GM13977 (cell line): Measurements from ENCODE around the gene KCNMB4.

Experiments
- DNase-seq: peaks from one replicate; pipeline ENCODE4 v3.0.0; 2012; ENCODE audit warnings: low spot score
- in situ Hi-C: fragments of 300-500 bp; cut with MboI; formaldehyde crosslinking; loops from one replicate; pipeline ENCODE4 v1.12.0; 2022; ENCODE audit warnings: low sequenced_read_pairs, low pct_unique_long_range_greater_than_20kb, mixed read lengths, inconsistent platforms; ENCODE audit not compliant: unreplicated experiment
- TF ChIP-seq, protein P1 (sequence below): IDR thresholded peaks from 2 replicates; pipeline ENCODE4 v1.5.1; 2012; ENCODE audit warnings: mild to moderate bottlenecking, control low read depth; ENCODE audit not compliant: insufficient read depth; ENCODE audit errors: extremely low read depth, missing control alignments

Gene KCNMB4

GRCh38 chr12:70456953-70457352 is 90.9 kb downstream of the KCNMB4 start:
- TF ChIP-seq, protein P1, sequence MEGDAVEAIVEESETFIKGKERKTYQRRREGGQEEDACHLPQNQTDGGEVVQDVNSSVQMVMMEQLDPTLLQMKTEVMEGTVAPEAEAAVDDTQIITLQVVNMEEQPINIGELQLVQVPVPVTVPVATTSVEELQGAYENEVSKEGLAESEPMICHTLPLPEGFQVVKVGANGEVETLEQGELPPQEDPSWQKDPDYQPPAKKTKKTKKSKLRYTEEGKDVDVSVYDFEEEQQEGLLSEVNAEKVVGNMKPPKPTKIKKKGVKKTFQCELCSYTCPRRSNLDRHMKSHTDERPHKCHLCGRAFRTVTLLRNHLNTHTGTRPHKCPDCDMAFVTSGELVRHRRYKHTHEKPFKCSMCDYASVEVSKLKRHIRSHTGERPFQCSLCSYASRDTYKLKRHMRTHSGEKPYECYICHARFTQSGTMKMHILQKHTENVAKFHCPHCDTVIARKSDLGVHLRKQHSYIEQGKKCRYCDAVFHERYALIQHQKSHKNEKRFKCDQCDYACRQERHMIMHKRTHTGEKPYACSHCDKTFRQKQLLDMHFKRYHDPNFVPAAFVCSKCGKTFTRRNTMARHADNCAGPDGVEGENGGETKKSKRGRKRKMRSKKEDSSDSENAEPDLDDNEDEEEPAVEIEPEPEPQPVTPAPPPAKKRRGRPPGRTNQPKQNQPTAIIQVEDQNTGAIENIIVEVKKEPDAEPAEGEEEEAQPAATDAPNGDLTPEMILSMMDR, result no peak
- in situ Hi-C loops, result no loop called here
- DNase-seq, result no peak

DNA sequence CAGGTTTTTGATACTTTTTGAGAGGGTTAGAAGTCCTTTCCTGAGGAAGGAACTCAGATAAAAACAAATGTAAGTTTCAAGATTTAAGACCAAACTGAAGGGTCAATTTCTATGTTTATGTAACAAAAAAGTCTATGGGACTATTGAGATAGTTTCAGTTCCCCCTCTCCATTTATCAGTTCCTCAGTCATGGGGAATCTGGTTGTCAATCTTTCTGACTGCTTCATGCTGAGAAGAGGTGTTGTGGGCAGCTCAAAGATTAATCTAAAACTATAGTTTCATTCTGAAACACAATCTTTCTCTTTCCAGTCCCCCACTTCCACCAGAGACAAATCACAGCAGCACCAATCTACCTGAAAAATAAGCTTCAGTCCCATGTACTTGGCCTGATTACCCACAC is 93.7 kb downstream of the KCNMB4 start:
- in situ Hi-C loops, result no loop called here
- no peak for DNase-seq
- TF ChIP-seq, protein P1, result no peak

- TF ChIP-seq, protein P1, result no peak
- in situ Hi-C loops, result no loop called here
Measured at GRCh38 chr12:70463997-70464396, 97.9 kb downstream of the KCNMB4 start.

GRCh38 chr12:70466753-70467152 is 100.7 kb downstream of the KCNMB4 start:
- in situ Hi-C loops, result no loop called here
- DNase-seq, result no peak
- TF ChIP-seq, protein P1, result no peak

More at GRCh38 chr12:70463997-70464396, 97.9 kb downstream of the KCNMB4 start:
- DNase-seq, result no peak

DNA sequence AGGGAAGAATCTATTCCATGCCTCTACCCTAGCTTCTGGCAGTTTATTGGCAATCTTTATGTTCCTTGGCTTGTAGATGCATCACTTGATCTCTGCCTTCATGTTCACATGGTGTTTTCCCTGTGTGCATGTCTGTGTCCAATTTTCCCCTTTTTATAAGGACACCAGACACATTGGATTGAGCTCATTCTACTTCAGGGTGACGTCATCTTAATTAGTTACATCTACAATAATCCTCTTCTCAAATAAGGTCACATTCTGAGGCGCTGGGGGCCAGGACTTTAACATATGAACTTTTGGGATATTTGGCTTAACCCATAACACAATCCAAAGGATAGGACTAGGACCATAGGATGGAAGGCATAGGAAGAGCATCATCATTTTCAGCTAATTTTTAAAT is 101.4 kb downstream of the KCNMB4 start:
- TF ChIP-seq, protein P1, result no peak
- no peak for DNase-seq
- in situ Hi-C loops, result no loop called here

DNA sequence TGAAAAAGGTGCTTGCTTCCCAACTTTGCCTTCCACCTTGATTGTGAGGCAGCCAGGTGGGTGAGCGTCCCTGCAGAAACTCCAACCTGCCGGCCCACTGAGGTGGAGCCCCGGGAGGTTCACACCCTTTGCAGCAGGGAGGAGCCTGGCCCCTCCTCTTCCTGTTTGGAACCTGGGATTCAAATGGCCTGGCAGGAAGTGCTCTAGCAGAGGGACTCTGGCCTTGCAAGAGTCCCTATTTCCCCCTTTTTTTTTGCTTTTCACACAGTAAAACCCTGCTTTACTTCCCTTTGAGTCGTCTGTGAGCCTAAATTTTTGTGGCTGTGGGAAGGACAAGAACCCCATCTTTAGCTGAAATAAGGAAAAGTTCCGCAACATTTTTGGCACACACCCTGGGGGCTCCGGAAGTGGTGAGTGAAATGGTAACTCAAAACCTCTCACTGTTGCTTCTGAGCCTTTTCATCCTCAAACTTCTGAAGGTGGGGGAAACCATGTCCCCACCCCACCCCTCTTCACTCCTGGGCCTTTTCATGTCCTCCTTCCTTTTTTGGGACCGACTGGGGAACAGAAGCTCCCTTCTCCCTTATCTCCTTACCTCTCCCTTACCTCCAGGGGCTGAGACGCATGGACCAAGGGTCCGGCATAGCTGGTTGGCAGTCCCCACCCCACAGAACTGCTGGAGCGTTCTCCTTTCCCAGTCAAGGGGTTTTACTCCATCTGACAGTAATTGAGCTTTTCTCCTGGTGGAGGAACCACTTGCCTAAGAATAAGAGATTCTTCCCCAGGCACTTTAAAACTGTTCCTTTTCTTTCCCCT is 102.0 kb downstream of the KCNMB4 start:
- in situ Hi-C loops, result no loop called here
- TF ChIP-seq, protein P1, result no peak
- DNase-seq, result no peak

DNA sequence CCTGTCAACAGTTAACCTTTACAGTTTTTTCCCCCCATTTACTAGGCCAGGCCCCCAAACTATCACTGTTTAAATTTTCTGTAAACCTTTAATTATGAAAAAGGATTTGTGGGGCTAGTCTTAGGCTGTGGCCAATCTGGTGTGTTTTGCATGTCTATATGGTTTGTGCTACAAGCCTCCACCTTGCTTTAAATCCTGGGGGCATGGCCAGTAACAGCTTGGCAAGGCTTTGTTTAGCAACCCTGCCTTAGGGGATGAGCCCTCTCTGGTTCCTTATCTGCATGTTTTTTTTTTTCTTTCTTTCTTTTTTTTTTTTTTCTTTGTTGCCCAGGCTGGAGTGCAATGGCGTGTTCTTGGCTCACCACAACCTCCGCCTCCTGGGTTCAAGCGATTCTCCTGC is 102.7 kb downstream of the KCNMB4 start:
- in situ Hi-C loops, result no loop called here
- no peak for DNase-seq
- TF ChIP-seq, protein P1, result no peak
